ENCODE measurements around the gene SMARCB1.

The SMARCB1 gene

DNA sequence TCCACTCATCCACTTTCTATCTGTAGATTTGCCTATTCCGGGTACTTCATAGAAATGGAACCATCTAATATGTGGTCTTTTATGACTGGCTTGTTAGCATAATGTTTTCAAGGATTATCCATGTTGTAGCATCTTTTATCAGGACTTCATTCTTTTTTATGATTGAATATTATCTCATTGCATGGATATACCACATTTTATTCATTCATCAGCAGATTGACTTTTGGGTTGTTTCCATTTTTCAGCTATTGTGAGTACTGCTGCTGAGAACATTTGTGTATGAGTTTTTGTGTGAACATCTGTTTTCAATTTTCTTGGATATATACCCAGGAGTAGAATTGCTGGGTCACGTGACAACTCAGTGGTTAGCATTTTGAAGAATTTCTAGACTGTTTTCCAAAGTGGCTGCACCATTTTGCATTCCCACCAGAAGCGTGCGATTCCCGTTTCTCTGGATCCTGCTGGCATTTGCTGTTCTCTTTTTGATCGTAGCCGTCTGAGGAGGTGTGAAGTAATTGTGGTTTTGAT lies 43.1 kb downstream of the SMARCB1 start:
- no peak for DNase-seq (ENCODE audit: low spot score)
- TF ChIP-seq, protein P1, sequence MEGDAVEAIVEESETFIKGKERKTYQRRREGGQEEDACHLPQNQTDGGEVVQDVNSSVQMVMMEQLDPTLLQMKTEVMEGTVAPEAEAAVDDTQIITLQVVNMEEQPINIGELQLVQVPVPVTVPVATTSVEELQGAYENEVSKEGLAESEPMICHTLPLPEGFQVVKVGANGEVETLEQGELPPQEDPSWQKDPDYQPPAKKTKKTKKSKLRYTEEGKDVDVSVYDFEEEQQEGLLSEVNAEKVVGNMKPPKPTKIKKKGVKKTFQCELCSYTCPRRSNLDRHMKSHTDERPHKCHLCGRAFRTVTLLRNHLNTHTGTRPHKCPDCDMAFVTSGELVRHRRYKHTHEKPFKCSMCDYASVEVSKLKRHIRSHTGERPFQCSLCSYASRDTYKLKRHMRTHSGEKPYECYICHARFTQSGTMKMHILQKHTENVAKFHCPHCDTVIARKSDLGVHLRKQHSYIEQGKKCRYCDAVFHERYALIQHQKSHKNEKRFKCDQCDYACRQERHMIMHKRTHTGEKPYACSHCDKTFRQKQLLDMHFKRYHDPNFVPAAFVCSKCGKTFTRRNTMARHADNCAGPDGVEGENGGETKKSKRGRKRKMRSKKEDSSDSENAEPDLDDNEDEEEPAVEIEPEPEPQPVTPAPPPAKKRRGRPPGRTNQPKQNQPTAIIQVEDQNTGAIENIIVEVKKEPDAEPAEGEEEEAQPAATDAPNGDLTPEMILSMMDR (IDR thresholded peaks at IDR 0.05; ENCODE audit: extremely low read depth, missing control alignments): no peak

DNA sequence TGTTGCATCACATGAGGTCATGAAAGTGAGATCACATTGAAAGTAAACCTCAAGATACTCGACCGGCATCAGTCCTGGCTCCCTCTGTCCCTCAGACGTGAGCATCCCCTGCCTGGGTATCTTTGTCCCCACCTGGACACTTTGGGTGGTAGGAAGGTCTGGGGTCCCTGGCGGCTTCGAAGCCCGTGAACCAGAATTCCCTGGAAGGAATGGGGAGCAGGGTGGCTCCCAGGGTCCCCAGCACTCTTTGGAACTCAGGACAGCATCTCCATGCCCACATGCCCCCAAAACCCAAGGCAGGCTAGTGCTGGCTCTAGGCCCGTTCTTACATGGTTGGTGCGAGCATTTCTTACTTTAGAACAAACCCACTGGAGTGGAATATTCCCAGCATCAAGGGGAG lies 44.5 kb downstream of the SMARCB1 start:
- DNase-seq (ENCODE audit: low spot score): no peak
- TF ChIP-seq, protein P1 (IDR thresholded peaks at IDR 0.05; ENCODE audit: extremely low read depth, missing control alignments): no peak

DNA sequence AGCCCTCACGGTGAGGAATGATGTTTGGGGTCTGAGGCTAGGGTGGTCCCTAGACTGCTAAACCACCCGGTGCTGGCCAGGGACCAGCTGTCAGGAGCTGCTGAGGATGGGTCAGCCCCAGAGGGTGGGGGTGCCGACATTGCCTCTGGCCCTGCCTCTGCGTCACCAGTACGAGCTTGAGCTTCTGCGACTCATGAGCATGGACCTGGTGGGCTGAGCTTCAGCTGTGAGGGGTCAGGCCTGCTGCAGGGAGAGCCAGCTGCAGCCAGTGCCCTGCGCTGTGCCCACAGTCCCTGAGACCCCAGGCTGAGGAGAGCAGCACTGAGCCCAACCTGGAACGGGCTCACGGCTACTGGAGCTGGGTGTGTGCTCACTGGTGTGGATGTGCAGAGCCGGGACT lies 45.0 kb downstream of the SMARCB1 start:
- TF ChIP-seq, protein P1 (IDR thresholded peaks at IDR 0.05; ENCODE audit: extremely low read depth, missing control alignments): no peak
- no peak for DNase-seq (ENCODE audit: low spot score)

DNA sequence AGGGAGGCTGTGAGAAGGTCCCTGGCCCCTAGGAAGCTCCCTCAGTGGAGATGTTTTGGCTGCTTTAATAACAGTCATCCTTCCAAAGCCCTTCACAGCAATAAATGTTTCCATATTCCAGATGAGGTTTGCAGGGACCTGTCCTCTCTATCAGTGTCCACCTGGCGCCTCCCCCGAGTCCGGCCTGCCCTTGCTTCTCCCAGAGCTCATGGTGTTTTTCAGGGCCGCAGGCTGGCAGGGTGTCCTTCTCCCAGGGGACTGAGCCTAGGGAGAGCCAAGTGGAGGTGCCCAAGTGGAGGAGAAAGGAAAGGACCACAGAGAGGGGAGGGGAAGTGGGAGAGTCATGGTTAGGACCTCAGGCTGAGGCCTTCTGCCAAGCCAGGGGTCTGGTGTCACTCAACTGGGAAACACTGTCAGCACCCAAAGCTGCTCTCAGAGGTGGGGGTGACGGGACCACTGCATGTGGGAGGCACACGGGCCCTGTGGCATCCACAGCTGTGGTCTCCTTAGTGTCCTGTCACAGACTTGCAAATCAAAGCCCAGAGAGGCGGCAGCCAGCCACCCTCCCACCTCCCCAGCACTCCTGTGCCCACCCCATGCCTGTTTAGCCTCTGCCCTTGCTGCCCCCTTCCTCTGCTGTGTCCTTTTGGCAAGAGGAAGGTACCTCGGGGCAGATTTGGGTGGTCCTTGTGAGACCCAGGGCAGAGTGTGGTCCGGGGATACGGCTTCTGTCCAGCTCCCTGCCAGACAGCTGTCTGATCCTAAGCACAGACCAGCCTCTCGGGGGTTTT lies 45.7 kb downstream of the SMARCB1 start:
- no peak for DNase-seq (ENCODE audit: low spot score)
- TF ChIP-seq, protein P1 (IDR thresholded peaks at IDR 0.05; ENCODE audit: extremely low read depth, missing control alignments): no peak

DNA sequence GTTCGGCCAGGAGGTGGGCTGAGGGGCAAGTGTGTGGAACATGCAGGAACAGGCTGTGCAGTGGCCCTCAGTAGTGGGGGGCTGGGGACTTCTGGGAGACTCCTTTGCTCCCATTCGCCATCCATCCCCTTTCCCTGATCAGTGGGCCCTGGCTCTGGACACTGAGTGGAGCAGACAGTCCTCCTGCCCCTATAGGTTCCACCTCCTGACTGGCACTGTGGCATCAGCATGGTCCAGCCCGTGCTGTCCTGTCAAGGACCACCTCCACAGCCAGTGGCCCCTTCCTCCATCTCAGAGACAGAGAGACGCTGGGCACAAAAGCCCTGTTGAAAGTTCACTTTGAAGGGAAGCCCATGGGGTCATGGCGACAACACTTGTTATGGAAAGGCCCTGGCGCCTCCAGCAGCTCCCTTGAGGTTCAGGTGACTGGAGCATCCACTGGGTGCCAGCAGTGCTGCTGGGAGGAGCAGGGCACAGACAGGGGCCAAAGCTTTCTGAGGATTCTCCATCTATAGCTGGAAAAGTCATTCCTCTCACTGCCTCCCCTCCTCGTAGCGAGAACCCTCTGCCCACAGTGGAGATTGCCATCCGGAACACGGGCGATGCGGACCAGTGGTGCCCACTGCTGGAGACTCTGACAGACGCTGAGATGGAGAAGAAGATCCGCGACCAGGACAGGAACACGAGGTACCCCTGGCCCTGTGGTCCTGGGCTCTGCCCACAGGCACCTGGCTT lies 46.4 kb downstream of the SMARCB1 start:
- TF ChIP-seq, protein P1 (IDR thresholded peaks at IDR 0.05; ENCODE audit: extremely low read depth, missing control alignments): no peak
- DNase-seq (ENCODE audit: low spot score): no peak

DNA sequence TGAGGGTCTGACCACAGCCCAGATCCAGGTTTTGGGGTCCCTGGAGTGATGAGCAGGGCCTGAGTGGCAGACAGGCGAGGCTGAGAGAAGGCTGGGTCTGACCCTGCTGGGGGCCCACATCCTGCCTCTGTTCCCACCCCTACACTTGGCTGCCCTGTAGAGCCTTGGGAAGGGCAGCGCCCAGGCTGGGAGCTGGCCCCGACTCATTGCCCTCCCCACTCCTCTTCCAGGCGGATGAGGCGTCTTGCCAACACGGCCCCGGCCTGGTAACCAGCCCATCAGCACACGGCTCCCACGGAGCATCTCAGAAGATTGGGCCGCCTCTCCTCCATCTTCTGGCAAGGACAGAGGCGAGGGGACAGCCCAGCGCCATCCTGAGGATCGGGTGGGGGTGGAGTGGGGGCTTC lies 47.1 kb downstream of the SMARCB1 start:
- DNase-seq (ENCODE audit: low spot score): no peak
- TF ChIP-seq, protein P1 (IDR thresholded peaks at IDR 0.05; ENCODE audit: extremely low read depth, missing control alignments): no peak

DNA sequence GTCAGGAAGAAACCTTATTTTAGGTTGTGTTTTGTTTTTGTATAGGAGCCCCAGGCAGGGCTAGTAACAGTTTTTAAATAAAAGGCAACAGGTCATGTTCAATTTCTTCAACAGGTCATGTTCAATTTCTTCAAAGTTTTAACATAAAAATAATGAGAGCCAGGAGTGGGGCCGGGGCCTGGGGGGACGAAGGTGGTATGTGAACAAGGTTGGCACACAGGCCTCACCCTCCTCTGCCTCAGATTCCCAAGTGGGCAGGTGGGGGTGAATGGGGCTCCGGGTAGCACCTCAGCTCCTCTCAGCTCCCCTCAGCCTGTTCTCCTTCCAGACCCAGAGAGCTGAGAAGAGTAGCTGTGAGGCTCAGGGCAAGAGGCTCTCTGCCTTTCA lies 47.6 kb downstream of the SMARCB1 start:
- TF ChIP-seq, protein P1 (IDR thresholded peaks at IDR 0.05; ENCODE audit: extremely low read depth, missing control alignments): no peak
- DNase-seq (ENCODE audit: low spot score): no peak

Measured in GM20000 (cell line).